Coronary artery (tissue), 2 donors: ENCODE results near the gene RALGPS1.

Experiments used
- DNase-seq: peaks from one replicate; pipeline ENCODE4 v3.0.0-alpha.2; 2017; ENCODE audit warnings: low spot score
- H3K27ac ChIP-seq, 2 donors: fragments of 200-600 bp; sonication (generic); one replicate each; pipeline ENCODE4 v1.5.1; 2016 to 2019
- H3K4me3 ChIP-seq: fragments of 200-600 bp; sonication (generic); 2 replicates; pipeline ENCODE4 v1.5.1; 2016; ENCODE audit warnings: mild to moderate bottlenecking, moderate library complexity
- CTCF ChIP-seq: fragments of 200-600 bp; sonication (generic); IDR thresholded peaks from one replicate; pipeline ENCODE4 v1.5.1; 2019; ENCODE audit warnings: antibody characterized with exemption

RALGPS1 gene

GRCh38 chr9:127258606-127259471 is 344.3 kb downstream of the RALGPS1 start:
- no peak for TF ChIP-seq CTCF
- Histone ChIP-seq H3K4me3 (no peak overlapping the region), H3K27ac (peak overlapping the region; percentile 74 to 75)
- DNase-seq, result no peak

- Histone ChIP-seq H3K27ac (peak overlapping the region in 1 of 2 donors; percentile 33), H3K4me3 (no peak overlapping the region)
- DNase-seq, result no peak
- no peak for TF ChIP-seq CTCF
These were observed 348.0 kb downstream of the RALGPS1 start for GRCh38 chr9:127262602-127263001.

- DNase-seq, result no peak
- Histone ChIP-seq H3K27ac (peak overlapping the region in 1 of 2 donors; percentile 33), H3K4me3 (no peak overlapping the region)
- TF ChIP-seq CTCF, result no peak
These were observed 348.7 kb downstream of the RALGPS1 start for GRCh38 chr9:127263237-127263636.

- Histone ChIP-seq H3K4me3 (no peak overlapping the region), H3K27ac (peak overlapping the region in 1 of 2 donors; percentile 33)
- no peak for TF ChIP-seq CTCF
- DNase-seq, result no peak
These were observed 349.1 kb downstream of the RALGPS1 start for GRCh38 chr9:127263664-127264063.

- no peak for TF ChIP-seq CTCF
- H3K4me3 ChIP-seq, result peak within 1 kb of the TSS; percentile 14
- DNase-seq, result no peak
These were observed 350.1 kb downstream of the RALGPS1 start, which contains the start of gene GARNL3 for GRCh38 chr9:127264462-127265219. Gene GARNL3, plus strand, starts transcription at chr9:127264774. Its CDS starts 104 bp downstream, at chr9:127264878.

GRCh38 chr9:127267793-127268525 is 353.4 kb downstream of the RALGPS1 start:
- DNase-seq, result no peak
- no peak overlapping the region for H3K4me3 ChIP-seq
- H3K27ac ChIP-seq, result peak overlapping the region in 1 of 2 donors; percentile 27
- no peak for TF ChIP-seq CTCF

More at GRCh38 chr9:127264462-127265219, 350.1 kb downstream of the RALGPS1 start, which contains the start of gene GARNL3:
- H3K27ac ChIP-seq, result peak within 1 kb of the TSS in 1 of 2 donors; percentile 33
